NCI-H1417 treated with DMSO at 0.1 percent for 48 hours (cell line): ENCODE measurements around the gene SLC10A3.

ENCODE experiments used
- DNase-seq: peaks from one replicate; lab custom pipeline; 2025; lab: John Stamatoyannopoulos, UW

SLC10A3 gene

GRCh38 chrX:154440623-154441357 is 49.6 kb downstream of the SLC10A3 start:
- DNase-seq = no peak

GRCh38 chrX:154439841-154440240 is 50.6 kb downstream of the SLC10A3 start:
- DNase-seq = no peak

- no peak for DNase-seq
These were observed 52.2 kb downstream of the SLC10A3 start for GRCh38 chrX:154437971-154438893.
